Keratinocyte (primary cell): ENCODE data around the gene TNRC6A. TPM values are rescaled to one million over a fixed set of nuclear protein-coding genes. Genes with fewer than 3 reads are reported as not detected.
A peak's percentile ranks its signal among the peaks of the same experiment; 100 is the strongest.

Experiments
- DNase-seq: peaks from one replicate; pipeline ENCODE4 v3.0.0-alpha.2; 2011; ENCODE audit warnings: low read depth, missing footprints, low spot score
- FAIRE-seq: peaks from 2 replicates; lab custom pipeline; 2011; peaks lifted over from hg19 to GRCh38; lab: Jason Lieb, UNC
- H2AFZ ChIP-seq: 2 replicates; pipeline ENCODE4 v1.6.0; 2012; ENCODE audit warnings: low read length, control low read depth, inconsistent platforms; ENCODE audit not compliant: control insufficient read depth
- H3K27ac ChIP-seq: 2 replicates; pipeline ENCODE4 v1.5.1; 2011; ENCODE audit warnings: low read length; ENCODE audit not compliant: control insufficient read depth, insufficient read depth
- H3K27me3 ChIP-seq: 3 replicates; pipeline ENCODE4 v1.6.0; 2011; ENCODE audit warnings: low read length; ENCODE audit not compliant: control insufficient read depth, insufficient read depth; ENCODE audit errors: extremely low read depth
- H3K36me3 ChIP-seq, 2 experiments: 2 replicates in 1 of 2; 3 replicates in 1 of 2; pipeline ENCODE4 v1.5.1; 2011; ENCODE audit warnings: low read length in 2 of 2, mild to moderate bottlenecking in 1 of 2; ENCODE audit not compliant: control insufficient read depth in 2 of 2, insufficient read depth in 2 of 2; ENCODE audit errors: extremely low read depth in 1 of 2
- H3K4me1 ChIP-seq: 3 replicates; pipeline ENCODE4 v1.5.1; 2011; ENCODE audit warnings: low read length; ENCODE audit not compliant: control insufficient read depth, insufficient read depth; ENCODE audit errors: extremely low read depth
- H3K4me2 ChIP-seq: 3 replicates; pipeline ENCODE4 v1.6.0; 2011; ENCODE audit warnings: low read depth, low read length; ENCODE audit not compliant: control insufficient read depth, insufficient read depth; ENCODE audit errors: extremely low read depth
- H3K4me3 ChIP-seq, 3 experiments: fragments of 200-600 bp in 1 of 3; sonication (generic) in 1 of 3; 2 replicates in 2 of 3; 3 replicates in 1 of 3; pipeline ENCODE4 v1.5.1; 2011 to 2016; ENCODE audit warnings: low read length in 3 of 3, mild to moderate bottlenecking in 3 of 3, control low read depth in 2 of 3, inconsistent platforms in 1 of 3, low read depth in 1 of 3, mixed read lengths in 1 of 3, mixed run types in 1 of 3, moderate library complexity in 1 of 3; ENCODE audit not compliant: control insufficient read depth in 2 of 3, insufficient read depth in 2 of 3; ENCODE audit errors: extremely low read depth in 1 of 3
- H3K79me2 ChIP-seq: 2 replicates; pipeline ENCODE4 v1.6.0; 2012; ENCODE audit warnings: low read length; ENCODE audit not compliant: control insufficient read depth, insufficient read depth
- H3K9ac ChIP-seq: 3 replicates; pipeline ENCODE4 v1.6.0; 2011; ENCODE audit warnings: low read length; ENCODE audit not compliant: control insufficient read depth, insufficient read depth; ENCODE audit errors: extremely low read depth
- H3K9me1 ChIP-seq: 3 replicates; pipeline ENCODE4 v1.6.0; 2011; ENCODE audit warnings: low read length; ENCODE audit not compliant: control insufficient read depth, insufficient read depth; ENCODE audit errors: extremely low read depth
- H3K9me3 ChIP-seq: 2 replicates; pipeline ENCODE4 v1.5.1; 2012; ENCODE audit warnings: low read depth, low read length; ENCODE audit not compliant: control insufficient read depth
- H4K20me1 ChIP-seq: 3 replicates; pipeline ENCODE4 v1.6.0; 2011; ENCODE audit warnings: low read length; ENCODE audit not compliant: control insufficient read depth, insufficient read depth; ENCODE audit errors: extremely low read depth
- EZH2 ChIP-seq: IDR thresholded peaks from one replicate; pipeline ENCODE4 v1.6.1; 2012; ENCODE audit warnings: inconsistent platforms, mild to moderate bottlenecking, low read length, moderate library complexity
- dilution Hi-C: fragments of 300-500 bp; cut with MboI; formaldehyde crosslinking; loops from one replicate; pipeline ENCODE4 v1.7.0; 2020; ENCODE audit warnings: low sequenced_read_pairs; ENCODE audit not compliant: extremely low pct_ligation_motif_present
- polyA plus RNA-seq, 5 experiments: library from polyadenylated mRNA; depleted of rRNA in 3 of 5; stranded (reverse) in 3 of 5; stranded (forward) in 1 of 5; unstranded in 1 of 5; fragments of >200 nt; gene quantifications; 1 replicate in 1 of 5; 2 replicates in 3 of 5; 3 replicates in 1 of 5; pipeline versions ENCODE4 v1.2.1 to v1.2.3, GENCODE V29; 2011 to 2012; ENCODE audit warnings: missing spikeins in 2 of 5, low read depth in 1 of 5, low replicate concordance in 1 of 5
- TF ChIP-seq, protein P1 (sequence below), 3 experiments: IDR thresholded peaks in 1 of 3; conservative IDR thresholded peaks in 1 of 3; optimal IDR thresholded peaks in 1 of 3; 2 replicates in 2 of 3; 3 replicates in 1 of 3; pipeline versions ENCODE3 to v1.5.1; 2011; ENCODE audit warnings: low read length in 3 of 3, mild to moderate bottlenecking in 3 of 3, moderate library complexity in 2 of 3, control low read depth in 1 of 3, inconsistent platforms in 1 of 3; ENCODE audit not compliant: insufficient read depth in 2 of 3; ENCODE audit errors: extremely low read depth in 1 of 3

Gene TNRC6A
- polyA plus RNA-seq, 1 donor (not counting 4 experiments of a cell fraction or from before 2014, with no cell fraction given): 23.3 TPM

DNA sequence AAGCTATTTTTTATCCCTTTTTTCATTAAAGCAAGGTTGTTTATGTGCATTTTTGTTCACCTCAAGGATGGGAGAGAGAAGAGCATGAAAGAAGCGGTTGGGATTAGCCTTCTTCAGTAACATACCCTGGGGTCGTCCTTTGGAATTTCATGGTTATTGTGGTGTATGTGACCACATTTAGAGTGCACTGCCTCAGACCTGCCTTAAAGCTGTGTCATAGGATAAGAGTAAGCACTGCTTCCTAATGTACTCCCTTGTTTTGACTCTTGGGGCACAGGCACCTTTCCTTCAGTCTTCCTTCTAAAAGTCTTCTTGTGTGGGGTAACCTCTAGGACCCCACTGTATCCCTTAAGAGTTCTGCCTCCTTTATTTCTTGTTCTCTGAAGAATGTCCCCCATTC is 28.9 kb downstream of the TNRC6A start:
- DNase-seq (peak; percentile 23), FAIRE-seq (peak; percentile 64)
- no peak overlapping the region for H2AFZ ChIP-seq
- no peaks in the 10 kb centered on the region for H3K9me1 ChIP-seq
- H3K4me3 ChIP-seq: peak overlapping the region in 1 of 3 experiments; percentile 29
- H3K79me2 ChIP-seq: peaks cover 46% of the 10 kb centered on the region
- no peaks in the 10 kb centered on the region for H4K20me1 ChIP-seq
- H3K4me2 ChIP-seq: peak overlapping the region; percentile 70
- H3K9me3 ChIP-seq: no peaks in the 10 kb centered on the region
- H3K27me3 ChIP-seq: no peaks in the 10 kb centered on the region
- dilution Hi-C loops: no loop called here
- H3K27ac ChIP-seq: peak overlapping the region; percentile 48
- TF ChIP-seq EZH2: no peak
- TF ChIP-seq, protein P1, sequence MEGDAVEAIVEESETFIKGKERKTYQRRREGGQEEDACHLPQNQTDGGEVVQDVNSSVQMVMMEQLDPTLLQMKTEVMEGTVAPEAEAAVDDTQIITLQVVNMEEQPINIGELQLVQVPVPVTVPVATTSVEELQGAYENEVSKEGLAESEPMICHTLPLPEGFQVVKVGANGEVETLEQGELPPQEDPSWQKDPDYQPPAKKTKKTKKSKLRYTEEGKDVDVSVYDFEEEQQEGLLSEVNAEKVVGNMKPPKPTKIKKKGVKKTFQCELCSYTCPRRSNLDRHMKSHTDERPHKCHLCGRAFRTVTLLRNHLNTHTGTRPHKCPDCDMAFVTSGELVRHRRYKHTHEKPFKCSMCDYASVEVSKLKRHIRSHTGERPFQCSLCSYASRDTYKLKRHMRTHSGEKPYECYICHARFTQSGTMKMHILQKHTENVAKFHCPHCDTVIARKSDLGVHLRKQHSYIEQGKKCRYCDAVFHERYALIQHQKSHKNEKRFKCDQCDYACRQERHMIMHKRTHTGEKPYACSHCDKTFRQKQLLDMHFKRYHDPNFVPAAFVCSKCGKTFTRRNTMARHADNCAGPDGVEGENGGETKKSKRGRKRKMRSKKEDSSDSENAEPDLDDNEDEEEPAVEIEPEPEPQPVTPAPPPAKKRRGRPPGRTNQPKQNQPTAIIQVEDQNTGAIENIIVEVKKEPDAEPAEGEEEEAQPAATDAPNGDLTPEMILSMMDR (optimal IDR thresholded peaks at IDR 0.05 in 1 of 3, IDR thresholded peaks at IDR 0.05 in 1 of 3, conservative IDR thresholded peaks at IDR 0.05 in 1 of 3; ENCODE audit: extremely low read depth in 1 of 3, insufficient read depth in 2 of 3, low read length in 3 of 3): no peak
- H3K4me1 ChIP-seq: peaks cover 21% of the 10 kb centered on the region
- H3K36me3 ChIP-seq: peaks cover 2 to 6% of the 10 kb centered on the region in 2 experiments
- no peak overlapping the region for H3K9ac ChIP-seq

DNA sequence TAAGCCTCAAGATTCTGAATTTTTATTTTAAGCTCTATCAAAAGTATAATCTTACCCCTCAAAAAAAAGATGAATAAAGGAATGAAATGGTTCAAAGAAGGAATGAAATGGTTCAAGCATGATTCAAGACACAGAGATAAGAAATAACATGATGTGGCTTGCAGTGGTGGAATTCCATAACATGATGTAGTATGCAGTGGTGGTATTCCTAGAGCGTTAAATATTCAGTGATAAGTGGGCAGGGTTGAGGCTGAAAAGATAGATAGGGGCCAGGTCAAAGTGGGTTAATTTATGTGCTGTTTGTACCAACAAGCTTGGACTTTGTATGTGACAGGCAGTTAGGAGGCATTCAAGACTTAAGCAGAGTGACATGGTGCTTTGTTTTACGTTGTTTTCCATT is 29.6 kb downstream of the TNRC6A start:
- TF ChIP-seq, protein P1 (optimal IDR thresholded peaks at IDR 0.05 in 1 of 3, IDR thresholded peaks at IDR 0.05 in 1 of 3, conservative IDR thresholded peaks at IDR 0.05 in 1 of 3; ENCODE audit: extremely low read depth in 1 of 3, insufficient read depth in 2 of 3, low read length in 3 of 3): no peak
- TF ChIP-seq EZH2: no peak
- H3K4me1 ChIP-seq: peaks cover 21% of the 10 kb centered on the region
- dilution Hi-C loops: no loop called here
- DNase-seq: no peak
- H3K4me3 ChIP-seq: peak overlapping the region in 1 of 3 experiments; percentile 29
- no peaks in the 10 kb centered on the region for H3K27me3 ChIP-seq
- peak overlapping the region; percentile 48 for H3K27ac ChIP-seq
- H3K9ac ChIP-seq: no peak overlapping the region
- H3K4me2 ChIP-seq: peak overlapping the region; percentile 70
- peak; percentile 32 for FAIRE-seq
- peaks cover 45% of the 10 kb centered on the region for H3K79me2 ChIP-seq
- no peaks in the 10 kb centered on the region for H4K20me1 ChIP-seq
- H3K36me3 ChIP-seq: peaks cover 2 to 6% of the 10 kb centered on the region in 2 experiments
- no peak overlapping the region for H2AFZ ChIP-seq
- H3K9me3 ChIP-seq: no peaks in the 10 kb centered on the region
- no peaks in the 10 kb centered on the region for H3K9me1 ChIP-seq
